ENCODE measurements around the gene SGCD.

GRCh38 chr5:156741516-156741915, 414.6 kb downstream of the SGCD start:
- TF ChIP-seq REST (IDR thresholded peaks at IDR 0.05; ENCODE audit: insufficient replicate concordance, low read depth) (no peak), CTCF (IDR thresholded peaks at IDR 0.05; ENCODE audit: insufficient read depth, low read length) (no peak)
